Glomerular visceral epithelial cell (primary cell): ENCODE measurements around the gene CRYGN.

ENCODE experiments used
- DNase-seq: peaks from one replicate; pipeline ENCODE4 v3.0.0-alpha.2; 2016; ENCODE audit errors: extremely low spot score

Gene CRYGN

DNA sequence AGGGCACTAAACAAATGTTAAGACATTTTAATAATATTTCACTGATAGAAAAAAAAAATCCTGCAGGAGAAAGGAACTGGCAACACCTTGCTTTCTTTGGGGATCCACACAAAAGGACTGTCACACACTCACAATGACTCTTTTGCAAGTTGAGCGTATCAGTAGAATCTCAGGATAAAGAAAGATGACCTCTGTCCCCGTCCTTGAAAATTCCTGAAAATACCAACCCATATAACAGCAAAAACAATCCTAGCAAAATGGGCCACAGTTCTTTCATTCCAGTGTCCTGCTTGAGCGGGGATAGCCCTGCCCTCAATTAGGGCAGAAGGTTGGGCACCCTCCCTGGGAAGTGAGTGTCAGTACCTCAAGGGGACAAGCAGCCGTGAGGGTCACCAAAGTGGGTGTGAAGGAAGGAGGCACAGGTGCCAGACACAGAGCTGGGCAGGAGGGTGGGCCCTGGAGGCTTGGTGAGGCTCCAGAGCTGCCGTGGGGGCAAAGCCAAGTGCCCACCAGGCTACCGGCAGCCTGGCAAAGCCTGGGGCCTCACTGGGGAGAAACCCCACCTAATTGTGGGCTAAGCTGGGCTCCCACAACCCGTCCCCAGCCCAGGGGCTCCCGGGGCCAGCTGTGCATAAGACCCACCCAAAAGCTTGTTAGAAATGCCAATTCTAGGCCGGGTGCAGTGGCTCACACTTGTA, 32.9 kb downstream of the CRYGN start:
- no peak for DNase-seq

DNA sequence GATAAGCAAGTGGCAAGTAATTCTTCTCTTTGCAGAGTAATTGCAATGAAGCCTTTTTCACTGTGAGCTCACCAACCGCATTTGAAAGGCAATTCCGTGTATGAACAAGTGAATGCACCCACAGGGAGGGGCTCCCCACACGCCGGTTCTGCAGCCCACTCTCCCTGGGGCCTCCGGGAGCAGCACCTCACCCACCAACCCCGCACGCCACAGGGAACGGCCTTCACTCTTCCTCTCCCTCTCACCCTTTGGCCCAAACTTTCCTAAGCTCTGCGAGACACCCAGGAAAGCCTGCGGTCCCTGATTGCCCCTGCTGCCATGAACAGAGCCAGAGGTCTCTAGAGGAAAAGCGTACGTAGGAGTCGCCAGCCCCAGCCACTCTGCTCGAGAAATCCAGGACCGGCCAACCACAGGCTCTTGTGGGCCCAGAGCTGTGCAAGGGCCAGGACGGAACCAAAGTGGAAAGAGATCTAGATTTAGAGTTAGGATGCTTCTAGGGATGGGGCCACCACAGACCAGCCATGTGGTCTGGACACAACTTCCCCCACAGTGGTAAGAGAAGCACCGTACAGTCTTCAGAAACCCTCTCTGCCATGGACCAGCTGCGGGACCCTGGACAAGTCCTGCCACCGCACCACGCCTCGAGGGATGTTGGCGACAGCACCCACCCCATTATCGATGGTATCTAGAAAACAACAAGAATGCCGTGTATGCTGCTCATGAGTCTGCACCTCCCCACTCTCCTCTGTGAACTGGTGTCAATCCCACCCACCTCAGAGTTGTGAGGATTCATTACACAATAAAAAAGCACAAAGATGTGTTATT, 33.7 kb downstream of the CRYGN start:
- no peak for DNase-seq

DNA sequence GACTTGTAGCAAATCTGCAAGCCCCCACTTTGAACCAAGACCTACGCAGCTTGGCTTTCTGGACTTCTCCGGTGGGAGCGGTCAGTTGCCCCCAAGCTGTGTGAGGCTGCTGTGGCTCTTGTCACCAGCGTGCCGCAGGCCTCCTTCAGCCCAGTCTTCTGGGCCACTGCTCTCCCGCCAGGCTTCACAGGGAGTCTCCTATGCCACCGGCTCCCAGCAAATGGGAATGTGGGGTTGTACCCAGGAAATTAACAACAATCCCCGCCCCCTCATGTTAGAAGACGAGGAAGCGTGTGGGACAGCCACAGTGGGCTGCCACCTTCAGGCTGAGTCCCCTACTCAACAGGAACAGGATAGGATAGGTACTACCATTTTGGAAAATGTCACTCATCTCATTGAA, 34.4 kb downstream of the CRYGN start:
- DNase-seq, result no peak

DNA sequence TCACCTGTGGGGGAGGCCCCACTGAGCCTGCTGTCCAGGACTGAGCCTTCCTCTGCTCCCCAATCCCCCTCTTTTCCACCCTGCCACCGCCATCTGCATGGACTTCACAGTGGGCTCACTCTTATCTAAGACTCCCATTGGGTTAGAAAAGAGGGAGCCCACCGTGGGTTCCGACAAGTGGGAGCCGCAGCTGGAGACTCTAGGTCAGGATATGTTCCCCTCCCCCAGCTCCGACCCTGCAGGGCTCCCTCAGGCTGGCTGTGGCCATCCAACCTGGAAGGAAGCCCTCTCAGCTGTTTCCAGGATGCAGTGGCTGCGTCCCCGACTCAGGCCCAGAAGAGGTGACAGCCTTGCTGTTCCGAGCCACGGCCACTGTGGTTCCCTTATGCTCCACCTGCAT, 34.9 kb downstream of the CRYGN start:
- DNase-seq, result no peak

DNA sequence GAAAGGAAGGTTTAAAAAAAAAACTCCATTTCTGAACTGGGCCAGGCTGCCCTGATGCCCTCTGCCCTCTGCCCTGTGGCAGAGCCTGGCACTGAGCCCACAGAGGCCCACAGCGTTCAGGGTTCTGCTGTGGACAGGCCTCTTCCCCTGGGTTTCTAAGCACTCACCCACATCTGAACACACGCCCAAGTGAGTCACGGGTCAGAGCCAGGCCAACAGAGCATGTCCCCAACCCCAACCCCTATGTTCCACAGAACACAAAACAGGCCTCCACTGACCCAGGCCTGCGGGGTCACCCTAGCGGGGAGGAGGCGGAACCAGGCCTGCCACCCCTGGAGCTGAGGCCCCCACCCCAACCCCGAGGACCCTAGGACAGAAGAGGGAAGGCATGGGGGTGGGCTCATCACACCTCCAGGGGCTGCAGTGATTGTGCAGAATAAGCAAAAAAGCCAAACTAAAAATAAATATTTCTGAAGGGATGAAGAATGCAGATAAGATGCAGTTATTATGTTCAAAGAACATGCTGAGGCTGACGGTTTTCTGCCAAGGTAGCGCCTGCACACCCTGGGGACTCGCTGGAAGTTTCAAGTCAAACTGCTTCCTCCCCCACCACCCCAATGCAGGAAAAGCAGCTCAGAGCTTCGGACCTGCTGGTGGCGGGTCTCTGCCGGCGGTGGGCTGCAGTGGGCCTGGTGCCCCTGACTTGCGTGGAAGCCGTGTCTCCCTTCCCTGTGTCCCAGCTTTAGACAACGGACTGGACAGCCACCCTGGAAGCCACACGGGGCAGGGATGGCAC, 35.5 kb downstream of the CRYGN start:
- no peak for DNase-seq

DNA sequence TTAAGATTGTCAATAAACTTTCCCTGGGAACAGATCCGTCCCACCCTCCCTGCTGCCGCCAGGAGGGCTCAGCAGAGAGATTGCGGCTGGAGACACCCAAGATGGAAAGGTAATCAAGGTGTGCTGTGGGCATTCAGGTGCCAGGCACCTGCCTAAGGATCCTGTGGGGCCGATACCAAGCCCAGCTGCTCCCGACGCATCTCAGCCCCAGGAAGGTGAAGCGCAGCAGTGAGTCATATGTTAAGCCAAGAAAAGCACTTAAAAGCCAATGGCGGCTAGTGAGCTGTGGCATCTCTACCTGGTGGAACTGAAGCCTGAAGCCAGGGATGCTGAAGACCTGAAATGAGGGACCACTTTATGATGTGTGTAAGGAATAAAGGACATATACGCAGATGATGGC, 36.2 kb downstream of the CRYGN start:
- DNase-seq, result no peak

DNA sequence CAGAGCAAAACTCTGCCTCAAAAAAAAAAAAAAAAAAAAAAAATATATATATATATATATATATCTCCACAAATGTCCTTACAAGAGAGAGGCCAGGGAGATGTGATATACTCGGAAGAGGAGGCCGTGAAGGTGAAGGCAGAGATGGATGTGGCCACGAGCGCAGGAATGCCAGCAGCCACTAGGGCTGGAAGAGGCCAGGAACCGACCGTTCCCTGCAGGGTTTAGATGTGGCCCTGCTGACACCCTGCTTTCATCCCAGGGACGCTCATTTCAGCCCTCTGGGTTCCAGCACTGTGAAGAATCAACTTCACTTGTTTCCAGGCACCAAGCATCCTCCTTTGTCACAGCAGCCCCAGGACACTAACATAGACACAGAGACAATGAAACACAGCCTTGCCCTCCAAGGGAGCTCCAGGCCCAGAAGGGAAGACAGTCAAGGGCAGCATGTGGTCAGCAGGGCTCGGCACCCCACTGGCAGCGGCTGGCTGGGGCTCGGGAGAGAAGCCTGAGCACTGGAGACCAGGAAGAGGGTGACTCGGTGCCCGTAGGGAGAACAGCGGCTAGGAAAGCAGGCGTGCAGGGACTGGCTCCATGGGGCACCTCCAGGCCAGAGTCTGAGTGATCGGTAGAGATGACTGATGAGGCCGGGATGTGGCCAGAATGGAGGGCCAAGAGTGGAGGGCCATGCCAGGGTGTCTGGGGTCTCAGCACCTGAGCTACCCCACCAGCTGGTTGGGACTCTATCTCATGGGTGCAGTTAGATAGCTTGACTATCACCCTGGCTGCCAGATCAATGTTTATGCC, 37.7 kb downstream of the CRYGN start:
- DNase-seq, result no peak

DNA sequence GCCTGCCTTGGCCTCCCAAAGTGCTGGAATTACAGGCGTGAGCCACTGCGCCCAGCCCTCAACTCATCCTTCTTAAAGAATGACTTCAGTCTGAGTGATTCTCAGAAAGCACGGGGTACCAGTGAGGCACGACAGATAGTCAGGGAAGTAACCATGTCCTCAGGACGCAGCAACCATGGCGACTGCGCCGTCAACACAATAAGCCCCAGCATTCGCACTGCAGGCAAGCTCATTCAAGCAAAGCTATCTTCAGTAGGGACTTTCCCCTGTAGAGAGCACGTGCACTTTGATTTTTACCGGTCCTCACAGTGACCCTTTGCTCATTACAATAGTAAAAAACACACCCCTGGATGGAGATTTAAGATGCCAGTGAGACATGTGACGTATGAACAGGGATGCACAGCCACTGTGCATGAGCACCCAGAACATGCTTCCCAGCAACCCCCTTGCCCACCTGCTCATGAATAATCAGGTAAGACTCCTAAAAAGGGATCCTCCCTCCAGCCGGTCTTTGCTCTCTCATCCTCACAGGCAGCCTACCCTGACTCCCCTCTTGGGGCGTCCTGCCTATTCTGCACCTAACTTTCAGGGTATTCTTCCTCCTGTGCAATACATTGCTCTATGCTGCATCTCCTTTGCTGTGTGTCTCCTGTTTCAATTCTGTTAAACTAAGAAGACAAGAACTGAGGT, 39.2 kb downstream of the CRYGN start:
- DNase-seq, result no peak

DNA sequence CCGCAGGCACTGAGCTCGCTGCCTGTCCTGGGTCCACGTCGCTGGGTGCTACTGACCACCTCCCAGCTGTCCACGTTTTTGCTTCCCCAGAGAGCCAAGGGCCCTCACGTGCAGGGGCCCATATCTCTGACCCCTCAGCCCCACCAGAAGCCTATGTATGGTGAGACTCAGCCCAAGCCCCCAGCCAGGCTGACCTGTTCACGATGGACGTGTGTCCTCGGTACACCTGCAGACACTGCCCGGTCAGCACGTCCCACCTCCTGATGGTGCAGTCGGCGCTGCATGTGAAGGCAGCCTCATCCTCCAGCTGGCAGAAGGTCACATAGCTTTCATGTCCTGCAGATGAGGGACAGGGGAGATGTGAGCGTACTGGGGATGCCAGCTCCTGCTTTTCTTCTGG, 40.0 kb downstream of the CRYGN start:
- no peak for DNase-seq

DNA sequence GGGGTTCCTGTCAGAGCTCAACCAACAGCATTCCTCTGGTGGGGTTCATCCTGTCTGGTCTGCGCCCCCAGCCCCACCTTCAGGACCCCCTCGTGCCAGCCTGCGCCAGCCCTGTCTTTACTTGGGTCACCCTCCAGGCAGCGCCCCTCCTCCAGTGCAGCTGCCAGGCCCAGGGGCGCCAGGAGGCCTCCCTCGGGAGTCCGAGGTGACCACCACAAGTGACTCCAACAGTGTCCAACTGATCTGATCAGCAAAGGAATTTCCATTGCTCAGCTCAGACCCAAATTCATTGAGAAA, 40.7 kb downstream of the CRYGN start:
- DNase-seq, result no peak

DNA sequence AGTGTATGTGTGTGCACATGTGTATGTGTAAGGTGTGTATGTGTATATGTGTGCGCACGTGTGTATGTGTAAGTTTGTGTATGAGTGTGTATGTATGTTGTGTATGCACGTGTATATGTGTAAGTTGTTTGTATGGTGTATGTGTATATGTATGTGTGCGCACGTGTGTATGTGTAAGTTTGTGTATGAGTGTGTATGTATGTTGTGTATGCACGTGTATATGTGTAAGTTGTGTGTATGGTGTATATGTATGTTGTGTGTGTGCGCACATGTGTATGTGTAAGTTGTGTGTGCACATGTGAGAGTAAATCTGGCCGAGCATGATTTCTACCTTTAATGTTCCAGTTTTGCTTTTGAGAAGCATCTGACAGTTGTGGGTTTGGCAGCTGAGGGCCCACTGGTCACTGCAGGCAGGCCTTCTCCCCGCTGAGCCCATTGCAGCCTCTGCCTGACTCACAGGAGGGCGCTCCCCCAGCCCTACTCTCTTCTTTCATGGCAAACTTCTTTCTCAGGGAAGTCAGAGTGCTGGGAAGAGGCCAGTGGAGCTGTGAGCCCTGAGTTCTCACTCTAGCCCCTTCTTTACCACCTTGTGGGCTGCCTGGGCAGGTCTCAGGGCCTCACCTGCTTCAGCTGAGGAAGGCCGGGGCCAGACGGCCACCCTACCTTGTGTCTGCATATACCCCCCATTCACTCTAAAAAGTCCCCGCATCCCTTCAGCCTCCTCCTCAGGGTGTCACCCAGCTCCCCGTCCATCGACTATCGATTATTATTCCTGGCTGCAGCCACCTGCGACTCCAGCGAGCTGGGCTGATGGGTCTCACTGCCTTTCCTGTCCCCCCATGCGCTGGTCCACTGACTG, 41.3 kb downstream of the CRYGN start:
- DNase-seq, result no peak

DNA sequence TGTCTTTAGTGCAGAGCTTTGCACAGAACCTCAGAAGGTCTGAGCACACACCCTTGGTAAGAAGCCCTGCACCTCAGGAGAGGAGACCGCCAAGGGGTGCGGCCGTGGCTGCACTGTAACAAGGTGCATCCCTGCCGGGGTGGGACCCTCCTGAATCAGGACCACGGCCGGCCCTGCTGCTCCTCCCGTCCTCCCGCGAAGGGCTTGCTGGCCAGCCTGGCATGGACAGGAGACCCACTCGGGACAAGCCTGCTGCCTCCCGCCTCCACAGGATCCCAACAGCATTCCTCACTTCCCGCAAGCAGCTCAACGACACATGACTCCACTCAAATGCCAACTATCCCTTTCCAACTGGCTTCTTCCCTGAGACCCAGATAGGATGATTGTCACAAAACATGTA, 42.9 kb downstream of the CRYGN start:
- DNase-seq, result no peak

DNA sequence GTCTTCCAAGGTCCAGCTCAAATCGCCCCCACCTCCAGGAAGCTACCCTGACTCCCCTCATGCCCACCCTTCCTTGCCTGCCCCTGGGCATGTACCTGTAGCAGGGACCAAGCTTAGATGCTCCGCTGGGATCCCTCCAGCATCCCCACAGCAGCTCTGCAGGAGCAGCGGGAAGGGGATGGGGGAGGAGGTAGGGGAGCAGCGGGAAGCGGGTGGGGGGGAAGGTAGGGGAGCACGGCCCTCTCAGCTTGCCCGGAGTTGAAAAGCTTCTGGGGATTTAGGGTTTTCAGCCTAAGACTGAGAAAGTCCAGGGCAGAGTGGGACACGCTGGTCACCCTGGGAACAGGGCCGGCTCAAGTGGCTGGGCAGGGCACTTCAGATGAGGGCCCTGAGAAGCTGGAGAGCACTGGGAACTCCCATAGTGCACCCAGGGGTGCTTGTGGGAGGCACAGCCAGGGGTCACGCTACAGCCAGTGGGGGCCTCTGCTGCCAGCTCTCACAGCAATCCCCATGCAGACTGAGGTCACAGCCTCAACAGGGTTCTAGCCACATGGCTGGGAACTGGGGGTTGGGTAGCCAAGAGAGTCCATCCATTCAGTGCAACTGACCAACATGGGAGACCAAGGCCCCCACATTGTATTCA, 43.5 kb downstream of the CRYGN start:
- no peak for DNase-seq

DNA sequence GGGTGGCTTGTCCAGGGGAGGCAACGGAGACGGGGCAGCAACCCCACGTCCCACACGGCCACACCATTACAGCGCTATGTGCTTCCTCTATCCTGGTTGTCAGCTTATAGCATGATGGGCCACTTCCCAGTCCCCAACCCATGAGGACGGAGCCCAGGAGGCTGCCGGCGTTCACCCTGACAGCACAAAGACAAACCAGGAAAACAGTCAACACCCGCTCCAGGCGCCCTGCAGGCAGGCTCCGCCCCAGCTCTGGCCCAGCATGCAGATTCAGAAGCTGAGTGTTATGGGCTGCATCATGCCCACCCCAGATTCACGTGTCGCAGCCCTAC, 44.9 kb downstream of the CRYGN start:
- no peak for DNase-seq

DNA sequence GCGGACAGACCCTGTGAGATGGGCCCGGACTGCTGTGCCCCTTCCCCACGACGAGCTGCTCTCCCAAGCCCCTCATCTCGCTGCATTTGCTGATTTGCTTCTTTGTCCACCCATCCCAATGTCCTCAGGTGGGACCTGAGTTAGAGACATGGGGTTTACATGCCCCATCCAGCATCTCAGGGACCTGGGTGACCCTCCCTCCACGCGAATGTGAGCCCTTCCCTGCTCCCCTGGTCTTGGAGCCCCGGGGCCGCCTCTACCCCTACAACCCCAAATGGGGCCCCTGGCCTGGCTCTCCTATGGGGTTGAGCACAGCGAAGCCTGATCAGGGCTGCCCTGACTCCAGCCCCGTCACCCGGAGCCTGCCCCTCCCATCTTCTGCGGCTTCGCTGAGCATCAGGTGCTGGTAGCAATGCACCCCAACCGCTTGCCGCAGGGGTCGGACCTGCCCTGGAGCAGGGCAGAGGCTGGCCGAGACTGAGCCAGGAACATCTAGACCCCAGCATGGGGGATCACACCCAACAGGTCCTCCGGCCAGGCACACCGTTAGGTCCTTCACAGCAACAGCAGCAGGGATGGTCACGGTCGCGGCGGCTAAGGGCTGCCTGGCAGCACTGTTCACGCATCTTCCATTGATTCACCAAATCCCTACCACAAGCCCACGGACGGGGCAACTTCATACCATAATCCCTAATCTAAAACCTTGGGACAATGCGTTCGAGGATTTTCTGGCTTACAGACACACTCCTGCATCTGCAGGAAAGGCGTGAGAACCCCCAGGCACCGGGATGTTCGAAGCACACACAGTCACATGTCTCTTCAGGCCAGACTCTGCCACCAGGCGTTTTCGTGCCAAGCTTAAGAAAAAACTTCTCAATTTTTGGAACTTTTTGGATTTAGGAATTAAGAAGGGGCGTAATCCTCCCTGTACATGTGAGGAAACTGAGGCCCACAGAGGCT, 45.6 kb downstream of the CRYGN start:
- DNase-seq, result no peak

DNA sequence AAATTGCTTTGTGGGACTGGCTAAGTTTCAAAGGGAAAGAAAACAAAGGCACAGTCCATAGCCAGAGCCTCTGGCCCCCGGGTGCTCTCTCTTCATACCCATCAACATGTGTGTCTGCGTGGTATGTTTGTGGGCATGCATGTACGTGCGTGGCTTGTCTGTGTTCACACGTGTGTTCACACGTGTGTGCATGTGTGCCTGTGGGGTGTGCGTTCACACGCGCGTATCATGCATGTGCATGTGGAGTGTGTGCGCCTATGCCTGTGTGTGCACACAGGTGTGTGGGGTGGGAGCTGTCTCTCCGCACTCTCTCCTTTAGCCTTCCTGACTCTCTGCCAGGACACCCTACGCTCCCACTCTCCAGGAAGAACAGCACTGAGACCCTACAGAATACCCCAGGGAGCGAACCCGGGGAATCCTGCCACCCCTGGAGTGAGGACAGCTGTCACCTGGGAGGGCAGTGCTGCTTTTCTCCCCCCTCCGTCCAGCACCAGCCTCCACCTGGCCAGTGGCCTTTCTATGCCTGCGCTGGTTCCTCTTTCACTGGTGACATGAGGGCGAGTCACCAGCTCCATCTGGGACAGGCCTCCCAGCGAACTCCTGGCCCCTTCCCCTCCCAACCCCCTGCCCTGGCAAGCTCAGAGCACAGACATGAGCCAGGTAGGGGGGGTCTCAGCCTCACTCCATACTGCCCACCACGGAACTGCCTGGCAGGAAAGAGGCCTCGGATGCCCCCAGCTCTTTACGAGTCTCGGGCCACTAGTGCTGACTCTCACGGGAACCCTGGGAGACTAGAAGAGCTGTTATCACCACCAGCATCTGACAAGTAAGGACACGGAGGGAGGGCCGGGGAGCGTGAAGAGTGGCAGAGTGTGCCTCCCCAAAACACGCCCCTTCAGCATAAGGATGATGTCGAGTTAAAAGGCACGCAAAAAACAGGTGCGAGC, 46.6 kb downstream of the CRYGN start:
- no peak for DNase-seq

DNA sequence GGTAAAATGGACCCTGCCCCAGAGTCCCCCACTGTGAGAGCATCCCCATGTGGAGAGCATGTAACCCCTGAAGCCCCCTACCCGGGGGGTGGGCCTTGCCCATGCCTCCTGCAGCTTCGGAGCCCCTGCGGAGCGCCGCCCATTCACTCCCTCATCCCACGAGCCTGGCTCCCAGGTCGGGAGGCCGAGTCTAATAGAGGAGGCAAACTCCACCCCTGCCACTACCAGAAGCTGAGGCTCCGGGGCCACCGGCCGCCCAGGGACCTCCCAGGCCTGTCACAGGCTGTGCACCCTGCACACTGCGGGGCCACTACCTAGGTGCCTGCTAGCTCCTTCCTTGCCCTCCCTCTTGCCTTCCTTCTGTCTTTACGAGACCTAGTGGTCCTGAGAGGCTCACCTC, 47.5 kb downstream of the CRYGN start:
- no peak for DNase-seq

DNA sequence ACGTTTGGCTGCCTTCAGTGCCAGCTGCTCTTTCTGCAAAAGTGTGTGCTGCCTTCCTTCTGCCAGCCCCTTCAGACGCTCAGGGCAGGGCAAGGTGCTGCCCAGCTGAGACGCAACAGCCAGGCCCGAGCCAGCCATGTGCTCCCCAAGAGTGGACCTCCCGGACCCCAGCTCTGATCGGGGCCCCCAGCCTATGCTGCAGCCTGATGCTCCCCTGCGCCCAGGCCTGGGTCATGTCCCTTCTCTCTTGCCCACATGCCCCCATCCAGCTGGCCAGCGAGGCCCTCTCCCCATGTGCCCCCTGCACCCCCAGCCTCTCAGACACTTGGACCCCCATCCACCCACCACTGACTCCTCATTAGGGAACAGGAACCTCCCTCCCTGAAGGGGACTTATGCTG, 47.9 kb downstream of the CRYGN start:
- DNase-seq, result no peak
